B cell (primary cell): Measurements from ENCODE around the gene NCBP2. TPM values are rescaled to one million over a fixed set of nuclear protein-coding genes. Genes with fewer than 3 reads are reported as not detected.

Experiments used
- ATAC-seq: fragments of 200-7000 bp; cut with Tn5 transposase; one replicate; pipeline ENCODE4 v1.10.0; 2021; ENCODE audit warnings: low read depth, mild to moderate bottlenecking, moderate number of reproducible peaks, moderate library complexity
- CTCF ChIA-PET: fragments of 350-600 bp; sonication (Branson Sonifier 250); formaldehyde crosslinking; loops from one replicate; lab custom pipeline; 2021; ENCODE audit warnings: antibody characterized with exemption, inconsistent platforms; lab: Charles Lee
- POLR2A ChIA-PET: fragments of 350-600 bp; sonication (Branson Sonifier 250); formaldehyde crosslinking; loops from one replicate; lab custom pipeline; 2021; ENCODE audit warnings: antibody characterized with exemption; lab: Charles Lee
- DNase-seq: peaks from one replicate; pipeline ENCODE4 v3.0.0; 2013
- H2AFZ ChIP-seq: 2 replicates; pipeline ENCODE4 v1.6.1; 2012; ENCODE audit warnings: mild to moderate bottlenecking, low read depth, low read length; ENCODE audit not compliant: insufficient read depth, poor library complexity, severe bottlenecking
- H3K27ac ChIP-seq, 2 donors: 1 replicate in 1 of 2; 2 replicates in 1 of 2; pipeline ENCODE4 v1.5.1; 2012 to 2013; ENCODE audit warnings: low read length in 2 of 2, mild to moderate bottlenecking in 2 of 2, moderate library complexity in 1 of 2
- H3K27me3 ChIP-seq, 4 experiments: fragments of 200-600 bp in 1 of 4; sonication (generic) in 1 of 4; replicated peaks in 1 of 4; 1 replicate in 2 of 4; 2 replicates in 2 of 4; pipeline versions ENCODE4 v1.6.1 to v1.7.0; 2013 to 2016; ENCODE audit warnings: low read length in 3 of 4, mild to moderate bottlenecking in 2 of 4, mixed read lengths in 1 of 4, moderate library complexity in 1 of 4; ENCODE audit not compliant: insufficient read depth in 4 of 4, control insufficient read depth in 3 of 4; ENCODE audit errors: control extremely low read depth in 1 of 4
- H3K36me3 ChIP-seq, 2 experiments: replicated peaks in 1 of 2; 1 replicate in 1 of 2; 2 replicates in 1 of 2; pipeline versions ENCODE4 v1.6.1 to v1.7.1; 2013; ENCODE audit warnings: low read length in 1 of 2; ENCODE audit not compliant: insufficient read depth in 2 of 2, control insufficient read depth in 1 of 2; ENCODE audit errors: control extremely low read depth in 1 of 2, extremely low read depth in 1 of 2
- H3K4me1 ChIP-seq, 2 donors: fragments of 200-600 bp in 1 of 2; sonication (generic) in 1 of 2; 1 replicate in 1 of 2; 2 replicates in 1 of 2; pipeline versions ENCODE4 v1.5.1 to v1.6.1; 2013 to 2017; ENCODE audit warnings: low read length in 2 of 2; ENCODE audit not compliant: control insufficient read depth in 2 of 2, insufficient read depth in 2 of 2
- H3K4me2 ChIP-seq: replicated peaks from 2 replicates; pipeline ENCODE3; 2012; ENCODE audit warnings: mild to moderate bottlenecking, low read depth, low read length; ENCODE audit not compliant: poor library complexity, severe bottlenecking
- H3K4me3 ChIP-seq, 5 experiments: fragments of 200-600 bp in 1 of 5; sonication (generic) in 1 of 5; 1 replicate in 3 of 5; 2 replicates in 2 of 5; pipeline versions ENCODE4 v1.5.1 to v1.7.0; 2011 to 2016; ENCODE audit warnings: low read length in 4 of 5, mild to moderate bottlenecking in 4 of 5, low read depth in 2 of 5, control low read depth in 1 of 5, moderate library complexity in 1 of 5; ENCODE audit not compliant: insufficient read depth in 1 of 5; ENCODE audit errors: control extremely low read depth in 1 of 5, extremely low read depth in 1 of 5
- H3K79me2 ChIP-seq: fragments of 200-600 bp; sonication (generic); one replicate; pipeline ENCODE4 v1.6.0; 2016; ENCODE audit warnings: low read length; ENCODE audit not compliant: control insufficient read depth, insufficient read depth
- H3K9ac ChIP-seq: fragments of 200-600 bp; sonication (generic); 2 replicates; pipeline ENCODE4 v1.6.1; 2017; ENCODE audit warnings: mild to moderate bottlenecking, low read length, moderate library complexity
- H3K9me3 ChIP-seq, 3 donors: one replicate each; pipeline versions ENCODE4 v1.6.1 to v1.7.1; 2013; ENCODE audit warnings: low read length in 2 of 3; ENCODE audit not compliant: control insufficient read depth in 2 of 3, insufficient read depth in 1 of 3; ENCODE audit errors: control extremely low read depth in 1 of 3
- H4K20me1 ChIP-seq: 2 replicates; pipeline ENCODE4 v1.6.0; 2012; ENCODE audit warnings: mild to moderate bottlenecking, low read length; ENCODE audit not compliant: insufficient read depth, control insufficient read depth, poor library complexity, severe bottlenecking
- H3K27ac Mint-ChIP-seq: one replicate; pipeline ENCODE4 v1.8.0; 2021; ENCODE audit warnings: mixed read lengths
- H3K27me3 Mint-ChIP-seq: one replicate; pipeline ENCODE4 v1.8.0; 2021; ENCODE audit warnings: mixed read lengths
- H3K4me1 Mint-ChIP-seq: one replicate; pipeline ENCODE4 v1.8.0; 2021; ENCODE audit warnings: mixed read lengths
- H3K4me3 Mint-ChIP-seq: one replicate; pipeline ENCODE4 v1.8.0; 2021; ENCODE audit warnings: mixed read lengths
- H3K9me3 Mint-ChIP-seq: one replicate; pipeline ENCODE4 v1.8.0; 2022; ENCODE audit warnings: mixed read lengths; ENCODE audit not compliant: insufficient read depth
- CTCF ChIP-seq: fragments of 200-600 bp; IDR thresholded peaks from one replicate; pipeline ENCODE4 v1.8.0; 2022; ENCODE audit warnings: antibody characterized with exemption, mild to moderate bottlenecking
- EZH2 ChIP-seq: IDR thresholded peaks from 2 replicates; pipeline ENCODE4 v1.6.1; 2012; ENCODE audit warnings: borderline replicate concordance, low read depth, mild to moderate bottlenecking, moderate library complexity, low read length; ENCODE audit not compliant: insufficient read depth, poor library complexity, severe bottlenecking
- WGBS: methylation state at CpG from one replicate; pipeline ENCODE4 v1.1.5; 2013; ENCODE audit warnings: missing lambda C conversion rate; ENCODE audit not compliant: insufficient coverage; 5-methylcytosine and 5-hydroxymethylcytosine counted together
- intact Hi-C: fragments of 100-400 bp; cut with micrococcal nuclease; formaldehyde crosslinking; loops from one replicate; pipeline ENCODE4 v1.10.0; 2022
- polyA plus RNA-seq: library from polyadenylated mRNA; depleted of rRNA; stranded (reverse); fragments of >200 nt; gene quantifications from 2 replicates; pipeline ENCODE4 v1.2.3, GENCODE V29; 2012
- total RNA-seq, 2 donors: library from RNA; stranded (reverse); fragments of 120-200 nt in 1 of 2; gene quantifications; 1 replicate in 1 of 2; 2 replicates in 1 of 2; pipeline versions ENCODE4 v1.2.3 to v1.2.4, GENCODE V29; 2013 to 2022

NCBP2 gene
- total and polyA plus RNA-seq, 2 donors (not counting 1 experiment from before 2014, with no cell fraction given), result 25.5 to 95.0 TPM

DNA sequence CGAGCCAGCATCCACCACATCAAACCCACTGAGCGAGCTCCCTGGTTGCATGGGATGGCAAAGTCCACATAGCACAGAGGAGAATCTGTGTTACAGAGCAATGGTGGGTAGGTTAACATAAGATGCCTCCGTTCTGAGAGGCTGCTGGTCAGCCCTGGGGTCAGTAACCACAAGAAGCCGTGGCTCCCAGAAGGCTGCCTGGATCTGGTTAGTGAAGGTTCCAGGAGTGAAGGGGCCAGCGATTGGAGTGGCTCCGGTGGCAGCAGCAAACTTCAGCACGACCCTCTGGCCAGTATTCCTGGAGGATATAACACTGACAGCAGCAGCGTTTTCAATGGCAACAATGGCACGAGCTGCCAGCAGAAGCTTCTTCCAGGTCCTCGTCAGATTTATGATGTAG lies 44.7 kb upstream of the NCBP2 start:
- ATAC-seq, result no peak
- WGBS, result 94% methylated on average over 8 of the region's 10 CpGs
- intact Hi-C loops, result no loop called here
- Histone ChIP-seq H2AFZ (no peak overlapping the region), H3K4me1 (no peaks in the 10 kb centered on the region), H3K4me2 (no peak overlapping the region), H3K27ac (no peak overlapping the region), H3K9me3 (peaks cover 1 to 6% (median 5%) of the 10 kb centered on the region in 3 donors), H4K20me1 (no peaks in the 10 kb centered on the region), H3K79me2 (no peaks in the 10 kb centered on the region), H3K36me3 (no peaks in the 10 kb centered on the region), H3K9ac (no peak overlapping the region), H3K4me3 (no peak overlapping the region), H3K27me3 (peaks cover 0 to 8% (median 2%) of the 10 kb centered on the region in 4 experiments)
- TF ChIP-seq CTCF (no peak), EZH2 (no peak)
- DNase-seq, result no peak
- POLR2A ChIA-PET, result no interaction called here
- Mint-ChIP-seq H3K4me1 (no peaks in the 10 kb centered on the region), H3K4me3 (no peak overlapping the region), H3K9me3 (peaks cover 6% of the 10 kb centered on the region), H3K27me3 (peaks cover 20% of the 10 kb centered on the region), H3K27ac (no peak overlapping the region)
- CTCF ChIA-PET, result no interaction called here

DNA sequence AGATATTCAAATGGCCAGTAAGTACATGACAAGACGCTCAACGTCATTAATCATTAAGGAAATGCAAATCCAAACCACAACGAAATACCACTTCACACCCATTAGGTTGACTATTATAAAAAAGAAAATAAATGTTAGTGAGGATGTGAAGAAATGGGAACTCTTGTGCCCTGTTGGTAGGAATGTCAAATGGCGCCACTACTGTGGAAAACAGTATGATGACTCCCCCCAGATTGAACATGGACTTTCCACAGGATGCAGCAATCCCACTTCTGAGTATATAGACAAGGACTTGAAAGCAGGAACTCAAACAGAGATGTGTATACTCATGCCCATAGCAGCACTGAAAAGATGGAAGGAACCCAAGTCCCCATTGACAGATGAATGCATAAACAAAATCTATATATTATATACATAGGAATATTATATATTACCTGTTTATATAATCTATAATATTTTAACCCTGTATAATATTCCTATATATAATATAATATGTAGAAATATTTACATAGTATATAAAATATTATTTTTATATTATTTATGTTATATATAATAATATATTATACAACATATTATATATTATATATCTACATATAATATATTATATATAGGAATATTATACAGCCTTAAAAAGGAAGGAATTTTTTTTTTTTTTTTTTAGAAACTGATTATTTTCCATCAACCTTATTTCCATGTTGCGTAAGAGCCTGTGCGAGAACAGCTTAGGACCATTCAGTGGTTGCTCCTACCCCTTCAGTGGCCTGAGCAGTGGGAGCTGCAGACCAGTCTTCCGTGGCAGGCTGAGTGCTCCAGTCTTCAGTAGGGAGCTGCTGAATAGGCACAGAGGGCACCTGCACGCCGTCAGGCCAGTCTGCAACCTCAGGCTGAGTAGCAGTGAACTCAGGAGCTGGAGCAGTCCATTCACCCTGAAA lies 43.9 kb upstream of the NCBP2 start:
- Histone ChIP-seq H3K79me2 (no peaks in the 10 kb centered on the region), H3K4me1 (no peaks in the 10 kb centered on the region), H3K4me3 (no peak overlapping the region), H3K9ac (no peak overlapping the region), H2AFZ (no peak overlapping the region), H3K27ac (no peak overlapping the region), H3K4me2 (no peak overlapping the region), H4K20me1 (no peaks in the 10 kb centered on the region), H3K27me3 (peaks cover 0 to 8% (median 2%) of the 10 kb centered on the region in 4 experiments), H3K36me3 (no peaks in the 10 kb centered on the region), H3K9me3 (peaks cover 1 to 6% (median 5%) of the 10 kb centered on the region in 3 donors)
- peaks cover 24% of the 10 kb centered on the region for H3K27me3 Mint-ChIP-seq
- H3K4me3 Mint-ChIP-seq, result no peak overlapping the region
- POLR2A ChIA-PET, result no interaction called here
- TF ChIP-seq EZH2, result no peak
- TF ChIP-seq CTCF, result no peak
- CTCF ChIA-PET, result interaction anchor here (1.7 kb wide), 1 partner anchor 43 kb away, joined by 5 read pairs; the partner anchor contains the start of gene MELTF
- no peaks in the 10 kb centered on the region for H3K4me1 Mint-ChIP-seq
- ATAC-seq, result no peak
- intact Hi-C loops, result no loop called here
- no peak for DNase-seq
- H3K9me3 Mint-ChIP-seq, result peaks cover 6% of the 10 kb centered on the region
- 96% methylated on average over 5 of the region's 9 CpGs for WGBS
- no peak overlapping the region for H3K27ac Mint-ChIP-seq
